Measurements from ENCODE around the gene YPEL1.

- TF ChIP-seq EZH2 (IDR thresholded peaks at IDR 0.05; ENCODE audit: low read depth, low read length, severe bottlenecking): no peak
- no peak for TF ChIP-seq RAD21 (IDR thresholded peaks at IDR 0.05 in 1 of 2, conservative IDR thresholded peaks at IDR 0.05 in 1 of 2; ENCODE audit: low read depth in 2 of 2, low read length in 2 of 2)
- TF ChIP-seq SP2 (IDR thresholded peaks at IDR 0.05; ENCODE audit: low read length): no peak
- TF ChIP-seq BACH1 (IDR thresholded peaks at IDR 0.05; ENCODE audit: low read length): no peak
- TF ChIP-seq RFX5 (IDR thresholded peaks at IDR 0.05; ENCODE audit: borderline replicate concordance, low read depth, low read length): no peak
- TF ChIP-seq CBX8 (IDR thresholded peaks at IDR 0.05; ENCODE audit: borderline replicate concordance, low read depth, low read length): no peak
- no peak for TF ChIP-seq POLR2A (IDR thresholded peaks at IDR 0.05; ENCODE audit: control extremely low read depth in 1 of 2, low read depth in 2 of 2, low read length in 2 of 2)
- TF ChIP-seq MAX (IDR thresholded peaks at IDR 0.05): no peak
- no peak for TF ChIP-seq EP300 (IDR thresholded peaks at IDR 0.05; ENCODE audit: borderline replicate concordance in 1 of 2, low read depth in 2 of 2, low read length in 2 of 2)
Observed at GRCh38 chr22:21759093-21759492, 23.5 kb upstream of the YPEL1 start.

Data from H1 (cell line).